HepG2 (cell line): ENCODE measurements around the gene POLR1C. TPM values are rescaled to one million over a fixed set of nuclear protein-coding genes. Genes with fewer than 3 reads are reported as not detected.

ENCODE experiments used
- ATF4 ChIP-seq, 2 experiments: fragments of 450-650 bp in 1 of 2; sonication (generic) in 1 of 2; formaldehyde crosslinking; IDR thresholded peaks; 2 replicates each; pipeline versions ENCODE4 v1.5.0 to v1.8.0; 2020 to 2022; ENCODE audit warnings: mild to moderate bottlenecking in 1 of 2, missing genetic modification reagents in 1 of 2
- CHD4 ChIP-seq: fragments of 200-600 bp; sonication (generic); IDR thresholded peaks from 2 replicates; pipeline ENCODE4 v1.7.0; 2017; ENCODE audit warnings: mild to moderate bottlenecking, low read length, borderline replicate concordance
- FOXP1 ChIP-seq, 2 experiments: fragments of 450-650 bp in 1 of 2; IDR thresholded peaks; 2 replicates each; pipeline ENCODE4 v1.6.1; 2017 to 2018; ENCODE audit warnings: antibody characterized with exemption in 1 of 2
- HHEX ChIP-seq: IDR thresholded peaks from 2 replicates; pipeline ENCODE4 v1.6.1; 2016; ENCODE audit warnings: control low read depth
- HIVEP1 ChIP-seq: sonication (generic); formaldehyde crosslinking; IDR thresholded peaks from 2 replicates; pipeline ENCODE4 v1.4.0; 2020; ENCODE audit warnings: mild to moderate bottlenecking, missing genetic modification reagents
- JARID2 ChIP-seq: sonication (generic); formaldehyde crosslinking; IDR thresholded peaks from 2 replicates; pipeline ENCODE4 v1.8.1; 2023; ENCODE audit warnings: missing genetic modification reagents, inconsistent platforms; ENCODE audit not compliant: insufficient replicate concordance
- KLF11 ChIP-seq: IDR thresholded peaks from 2 replicates; pipeline ENCODE4 v1.6.1; 2016; ENCODE audit warnings: missing compliant biosample characterization
- MIXL1 ChIP-seq: IDR thresholded peaks from 2 replicates; pipeline ENCODE4 v1.6.1; 2016
- MTA1 ChIP-seq: sonication (generic); formaldehyde crosslinking; IDR thresholded peaks from 2 replicates; pipeline ENCODE4 v1.4.0; 2020; ENCODE audit warnings: missing genetic modification reagents, mild to moderate bottlenecking, borderline replicate concordance
- PITX1 ChIP-seq: sonication (generic); formaldehyde crosslinking; IDR thresholded peaks from 2 replicates; pipeline ENCODE4 v1.5.1; 2020; ENCODE audit warnings: mild to moderate bottlenecking, missing genetic modification reagents
- SOX6 ChIP-seq, 2 experiments: fragments of 450-650 bp in 1 of 2; sonication (generic) in 1 of 2; formaldehyde crosslinking in 1 of 2; IDR thresholded peaks; 2 replicates each; pipeline versions ENCODE4 v1.4.0 to v1.6.1; 2017 to 2020; ENCODE audit warnings: antibody characterized with exemption in 1 of 2, mild to moderate bottlenecking in 1 of 2, missing genetic modification reagents in 1 of 2
- TAF15 ChIP-seq: fragments of 200-400 bp; formaldehyde crosslinking; IDR thresholded peaks from one replicate; pipeline ENCODE4 v1.6.1; 2018; ENCODE audit warnings: mild to moderate bottlenecking, low read depth, low read length; ENCODE audit not compliant: poor library complexity, severe bottlenecking
- TRIM24 ChIP-seq: sonication (generic); formaldehyde crosslinking; IDR thresholded peaks from 2 replicates; pipeline ENCODE4 v1.8.0; 2022; ENCODE audit warnings: mild to moderate bottlenecking, missing genetic modification reagents
- U2AF1 ChIP-seq: fragments of 200-400 bp; formaldehyde crosslinking; optimal IDR thresholded peaks from 2 replicates; pipeline ENCODE3; 2017; ENCODE audit warnings: mild to moderate bottlenecking, low read depth, low read length
- ZNF232 ChIP-seq: sonication (generic); formaldehyde crosslinking; IDR thresholded peaks from 2 replicates; pipeline ENCODE4 v1.4.0; 2020; ENCODE audit warnings: missing genetic modification reagents, borderline replicate concordance
- ZNF274 ChIP-seq: sonication (generic); formaldehyde crosslinking; IDR thresholded peaks from 2 replicates; pipeline ENCODE4 v1.5.1; 2020; ENCODE audit warnings: mild to moderate bottlenecking, missing genetic modification reagents
- ZNF468 ChIP-seq: sonication (generic); formaldehyde crosslinking; IDR thresholded peaks from 2 replicates; pipeline ENCODE4 v1.8.0; 2022; ENCODE audit warnings: mild to moderate bottlenecking, moderate library complexity, missing genetic modification reagents
- ZNF576 ChIP-seq: sonication (generic); formaldehyde crosslinking; IDR thresholded peaks from 2 replicates; pipeline ENCODE4 v1.4.0; 2020; ENCODE audit warnings: mild to moderate bottlenecking, missing genetic modification reagents
- ZNF619 ChIP-seq: sonication (generic); formaldehyde crosslinking; IDR thresholded peaks from 2 replicates; pipeline ENCODE4 v1.4.0; 2020; ENCODE audit warnings: mild to moderate bottlenecking, missing genetic modification reagents
- ZNF704 ChIP-seq: sonication (generic); formaldehyde crosslinking; IDR thresholded peaks from 2 replicates; pipeline ENCODE4 v1.8.1; 2023; ENCODE audit warnings: mild to moderate bottlenecking, inconsistent platforms, moderate library complexity, missing genetic modification reagents, borderline replicate concordance
- ZNF773 ChIP-seq: sonication (generic); formaldehyde crosslinking; IDR thresholded peaks from 2 replicates; pipeline ENCODE4 v1.4.0; 2020; ENCODE audit warnings: missing genetic modification reagents, borderline replicate concordance
- ZNF891 ChIP-seq: sonication (generic); formaldehyde crosslinking; IDR thresholded peaks from 2 replicates; pipeline ENCODE4 v1.5.0; 2020; ENCODE audit warnings: mild to moderate bottlenecking, missing genetic modification reagents
- polyA plus RNA-seq, 8 experiments: library from polyadenylated mRNA; depleted of rRNA in 3 of 8; stranded (reverse) in 7 of 8; unstranded in 1 of 8; fragments of >200 nt; fragmentation: Illumina TruSeq in 4 of 8; extraction: Trizol in 4 of 8; gene quantifications; 2 replicates each; pipeline versions ENCODE4 v1.2.1 to v1.2.3, GENCODE V29; 2011 to 2016; ENCODE audit warnings: low read depth in 4 of 8, missing spikeins in 1 of 8, mixed read lengths in 1 of 8; ENCODE audit not compliant: insufficient read depth in 1 of 8
- total RNA-seq, 5 experiments: library from RNA; depleted of rRNA; stranded (reverse); fragments of >200 nt; fragmentation: Illumina TruSeq; extraction: Trizol; gene quantifications; 2 replicates each; pipeline ENCODE4 v1.2.3, GENCODE V29; 2016; ENCODE audit warnings: low read depth in 1 of 5
- TF ChIP-seq, protein P1 (sequence below): sonication (generic); formaldehyde crosslinking; IDR thresholded peaks from 2 replicates; pipeline ENCODE4 v1.4.0; 2020; ENCODE audit warnings: missing genetic modification reagents

Gene POLR1C
- total and polyA plus RNA-seq, 2 of the 13 experiments (the other 11 are each of a cell fraction or from before 2014, with no cell fraction given), result 62.6 to 72.2 TPM

- TF ChIP-seq ZNF619 (CRISPR knock-in tag), result no peak
- TF ChIP-seq TAF15, result no peak
- peak; percentile 76 for TF ChIP-seq PITX1 (CRISPR knock-in tag)
- TF ChIP-seq MIXL1 (CRISPR knock-in tag), result peak; percentile 69
- peak; percentile 57 for TF ChIP-seq U2AF1
- TF ChIP-seq KLF11 (CRISPR knock-in tag), result no peak
- TF ChIP-seq MTA1 (CRISPR knock-in tag), result no peak
- TF ChIP-seq ZNF468 (CRISPR knock-in tag), result no peak
- TF ChIP-seq ZNF274, result peak; percentile 41; the same call in 1 of the 2 replicates
- TF ChIP-seq HIVEP1 (CRISPR knock-in tag), result 0 out of 2 replicates have a peak, but pooled peaks have one; percentile 58
- TF ChIP-seq CHD4, result no peak
- TF ChIP-seq FOXP1 (IDR thresholded peaks at IDR 0.05), result no peak
- peak; percentile 86 for TF ChIP-seq FOXP1 (CRISPR knock-in tag; IDR thresholded peaks at IDR 0.05)
- TF ChIP-seq ATF4 (CRISPR knock-in tag; IDR thresholded peaks at IDR 0.05), result no peak
- TF ChIP-seq JARID2 (CRISPR knock-in tag), result no peak
- TF ChIP-seq ZNF576 (CRISPR knock-in tag), result no peak
- no peak for TF ChIP-seq HHEX (CRISPR knock-in tag)
- TF ChIP-seq, protein P1, sequence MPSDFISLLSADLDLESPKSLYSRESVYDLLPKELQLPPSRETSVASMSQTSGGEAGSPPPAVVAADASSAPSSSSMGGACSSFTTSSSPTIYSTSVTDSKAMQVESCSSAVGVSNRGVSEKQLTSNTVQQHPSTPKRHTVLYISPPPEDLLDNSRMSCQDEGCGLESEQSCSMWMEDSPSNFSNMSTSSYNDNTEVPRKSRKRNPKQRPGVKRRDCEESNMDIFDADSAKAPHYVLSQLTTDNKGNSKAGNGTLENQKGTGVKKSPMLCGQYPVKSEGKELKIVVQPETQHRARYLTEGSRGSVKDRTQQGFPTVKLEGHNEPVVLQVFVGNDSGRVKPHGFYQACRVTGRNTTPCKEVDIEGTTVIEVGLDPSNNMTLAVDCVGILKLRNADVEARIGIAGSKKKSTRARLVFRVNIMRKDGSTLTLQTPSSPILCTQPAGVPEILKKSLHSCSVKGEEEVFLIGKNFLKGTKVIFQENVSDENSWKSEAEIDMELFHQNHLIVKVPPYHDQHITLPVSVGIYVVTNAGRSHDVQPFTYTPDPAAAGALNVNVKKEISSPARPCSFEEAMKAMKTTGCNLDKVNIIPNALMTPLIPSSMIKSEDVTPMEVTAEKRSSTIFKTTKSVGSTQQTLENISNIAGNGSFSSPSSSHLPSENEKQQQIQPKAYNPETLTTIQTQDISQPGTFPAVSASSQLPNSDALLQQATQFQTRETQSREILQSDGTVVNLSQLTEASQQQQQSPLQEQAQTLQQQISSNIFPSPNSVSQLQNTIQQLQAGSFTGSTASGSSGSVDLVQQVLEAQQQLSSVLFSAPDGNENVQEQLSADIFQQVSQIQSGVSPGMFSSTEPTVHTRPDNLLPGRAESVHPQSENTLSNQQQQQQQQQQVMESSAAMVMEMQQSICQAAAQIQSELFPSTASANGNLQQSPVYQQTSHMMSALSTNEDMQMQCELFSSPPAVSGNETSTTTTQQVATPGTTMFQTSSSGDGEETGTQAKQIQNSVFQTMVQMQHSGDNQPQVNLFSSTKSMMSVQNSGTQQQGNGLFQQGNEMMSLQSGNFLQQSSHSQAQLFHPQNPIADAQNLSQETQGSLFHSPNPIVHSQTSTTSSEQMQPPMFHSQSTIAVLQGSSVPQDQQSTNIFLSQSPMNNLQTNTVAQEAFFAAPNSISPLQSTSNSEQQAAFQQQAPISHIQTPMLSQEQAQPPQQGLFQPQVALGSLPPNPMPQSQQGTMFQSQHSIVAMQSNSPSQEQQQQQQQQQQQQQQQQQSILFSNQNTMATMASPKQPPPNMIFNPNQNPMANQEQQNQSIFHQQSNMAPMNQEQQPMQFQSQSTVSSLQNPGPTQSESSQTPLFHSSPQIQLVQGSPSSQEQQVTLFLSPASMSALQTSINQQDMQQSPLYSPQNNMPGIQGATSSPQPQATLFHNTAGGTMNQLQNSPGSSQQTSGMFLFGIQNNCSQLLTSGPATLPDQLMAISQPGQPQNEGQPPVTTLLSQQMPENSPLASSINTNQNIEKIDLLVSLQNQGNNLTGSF (CRISPR knock-in tag), result no peak
- no peak for TF ChIP-seq ZNF773 (CRISPR knock-in tag)
- no peak for TF ChIP-seq ZNF704 (CRISPR knock-in tag)
- no peak for TF ChIP-seq ZNF891 (CRISPR knock-in tag)
- TF ChIP-seq ZNF232, result peak; percentile 53; the same call in 1 of the 2 replicates
- TF ChIP-seq SOX6 (IDR thresholded peaks at IDR 0.05), result no peak
- TF ChIP-seq SOX6 (CRISPR knock-in tag; IDR thresholded peaks at IDR 0.05), result peak; percentile 65; the same call in 1 of the 2 replicates
- no peak for TF ChIP-seq TRIM24 (CRISPR knock-in tag)
Measured at GRCh38 chr6:43488667-43489276, 28.1 kb upstream of the POLR1C start (continued).
